Stimulated activated CD4-positive, alpha-beta T cell treated with anti-CD3 and anti-CD28 coated beads, Interleukin-1b, Interleukin-23, amount 100 ng/mL, for 24 hours (primary cell): ENCODE measurements around the gene RBM19.

Source experiments
- DNase-seq, 4 experiments: peaks; one replicate each; pipeline ENCODE4 v3.0.0-alpha.2; 2020; ENCODE audit warnings: low read depth in 4 of 4, low spot score in 1 of 4

The RBM19 gene

DNA sequence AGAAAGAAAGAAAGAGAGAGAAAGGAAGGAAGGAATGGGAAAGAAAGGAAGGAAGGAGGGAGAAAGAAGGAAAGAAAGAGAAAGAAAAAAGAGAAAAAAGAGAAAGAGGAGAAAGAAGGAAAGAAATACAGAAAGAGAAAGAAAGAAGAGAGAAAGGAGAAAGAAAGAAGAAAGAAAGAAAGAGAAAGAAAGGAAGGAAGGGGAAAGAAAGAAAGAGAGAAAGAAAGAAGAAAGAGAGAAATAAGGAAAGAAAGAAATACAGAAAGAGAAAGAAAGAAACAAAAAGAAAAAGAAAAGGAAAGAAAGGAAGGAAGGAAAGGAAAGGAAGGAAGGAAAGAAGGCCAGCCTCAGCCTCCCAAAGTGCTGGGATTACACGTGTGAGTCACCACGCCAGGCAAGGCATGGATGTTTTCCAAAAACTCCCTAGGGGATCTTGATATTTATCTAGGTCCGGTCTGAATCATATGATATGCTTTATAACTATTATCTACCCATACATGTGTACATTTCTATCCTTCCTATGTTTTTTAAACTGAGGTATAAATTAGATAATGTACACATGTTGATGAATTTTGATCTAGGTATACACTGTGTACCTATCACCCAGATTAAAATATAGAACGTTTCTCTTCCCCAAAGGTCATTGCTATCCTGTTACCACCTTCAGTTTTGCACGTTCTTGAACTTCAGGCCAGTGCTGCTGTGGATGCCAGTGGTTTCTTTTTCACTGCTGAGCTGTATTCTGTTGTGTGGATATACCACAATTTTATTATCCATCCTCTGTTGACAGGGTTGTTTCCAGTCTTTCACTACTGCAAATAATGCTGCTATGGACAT, 177.9 kb downstream of the RBM19 start:
- no peak for DNase-seq

DNA sequence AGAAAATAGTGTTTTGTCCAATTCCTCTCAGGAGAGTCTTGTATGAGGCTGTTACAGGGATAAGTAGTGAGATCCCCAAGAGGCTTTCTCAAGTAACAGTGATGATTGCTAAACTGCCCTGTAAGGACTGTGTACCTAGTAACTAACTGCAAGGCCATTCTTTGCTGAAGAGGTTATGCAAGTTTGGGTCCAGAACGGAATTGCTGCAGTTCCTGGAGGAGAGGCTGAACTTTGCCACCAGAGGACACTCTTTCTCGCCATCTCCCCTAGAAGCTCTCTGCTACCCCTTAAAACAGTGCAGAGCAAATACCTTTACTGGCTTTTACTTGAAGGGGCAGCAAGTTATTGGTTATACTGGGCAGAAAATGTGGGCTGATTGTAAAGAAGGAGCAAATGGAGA, 180.0 kb downstream of the RBM19 start:
- no peak for DNase-seq

DNA sequence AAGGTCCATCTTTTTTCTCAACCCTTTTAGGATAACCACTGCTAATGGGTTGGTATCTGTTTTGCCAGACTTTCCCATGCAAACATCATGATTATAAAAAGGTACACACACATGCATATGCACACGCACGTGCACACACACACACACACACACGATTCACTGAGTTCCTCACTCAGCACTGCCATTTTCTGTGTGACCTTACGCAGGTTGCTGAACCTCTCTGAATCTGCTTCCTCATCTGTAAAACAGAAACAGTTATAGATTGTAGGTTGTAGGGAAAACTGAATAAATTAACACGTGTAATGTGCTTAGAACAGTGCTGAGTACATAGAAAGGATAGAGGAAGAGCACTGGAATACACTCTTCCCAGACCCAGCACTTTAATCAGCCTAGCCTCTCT, 182.3 kb downstream of the RBM19 start:
- no peak for DNase-seq

DNA sequence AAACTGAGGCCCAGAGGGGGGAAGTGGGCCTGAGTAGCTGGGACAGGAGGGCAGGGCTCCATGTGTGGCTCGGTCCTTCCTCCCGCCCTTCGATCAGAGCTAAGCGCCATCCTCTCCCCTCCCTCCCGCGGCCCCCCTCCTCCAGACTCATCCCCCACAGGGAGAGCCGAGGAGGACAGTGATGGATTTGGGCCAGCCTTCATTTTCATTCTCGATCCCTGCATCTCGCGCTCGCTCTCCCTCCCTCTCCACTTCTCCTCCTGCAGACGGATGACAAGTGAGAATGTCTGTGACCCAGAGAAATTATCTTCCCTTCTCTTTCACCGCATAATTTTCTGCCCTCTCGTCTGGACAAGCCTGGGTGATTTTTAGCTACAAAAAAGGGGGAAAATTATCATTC, 183.3 kb downstream of the RBM19 start:
- DNase-seq, result no peak

DNA sequence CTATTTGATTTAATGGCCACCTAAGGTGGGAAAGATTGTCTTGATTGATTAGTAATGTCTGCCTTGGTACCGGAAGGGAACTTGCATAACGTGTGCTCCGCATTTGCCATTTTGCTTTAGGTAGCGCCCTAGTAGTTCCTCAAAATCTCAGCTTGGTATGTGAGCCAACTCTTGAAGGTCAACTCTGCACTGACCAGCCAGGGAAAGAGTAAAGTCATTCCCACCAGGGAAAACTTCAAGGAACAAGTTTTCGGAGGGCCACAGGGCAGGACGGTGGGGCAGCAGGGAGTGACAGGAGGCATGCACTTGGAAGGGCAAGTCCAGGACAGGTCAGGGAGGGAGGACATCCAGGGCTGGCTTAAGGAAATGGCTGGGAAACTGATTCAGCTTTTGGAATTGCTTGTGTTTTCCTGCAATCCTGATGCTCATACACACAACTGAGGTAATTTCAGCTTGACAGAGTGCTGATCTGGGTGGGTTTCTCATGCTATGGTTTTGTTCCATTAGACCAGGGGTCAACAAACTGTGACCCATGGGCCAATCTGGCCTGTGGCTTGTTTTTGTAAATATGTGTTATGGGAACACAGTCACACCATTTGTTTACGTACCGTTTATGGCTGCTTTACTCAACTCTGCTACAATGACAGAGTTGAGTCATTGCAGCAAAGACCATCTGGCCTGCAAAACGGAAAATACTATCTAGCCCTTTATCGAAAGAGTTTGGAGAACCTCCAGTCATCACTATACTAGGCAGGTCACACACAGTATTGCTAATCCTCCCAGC, 184.5 kb downstream of the RBM19 start:
- DNase-seq, result no peak

DNA sequence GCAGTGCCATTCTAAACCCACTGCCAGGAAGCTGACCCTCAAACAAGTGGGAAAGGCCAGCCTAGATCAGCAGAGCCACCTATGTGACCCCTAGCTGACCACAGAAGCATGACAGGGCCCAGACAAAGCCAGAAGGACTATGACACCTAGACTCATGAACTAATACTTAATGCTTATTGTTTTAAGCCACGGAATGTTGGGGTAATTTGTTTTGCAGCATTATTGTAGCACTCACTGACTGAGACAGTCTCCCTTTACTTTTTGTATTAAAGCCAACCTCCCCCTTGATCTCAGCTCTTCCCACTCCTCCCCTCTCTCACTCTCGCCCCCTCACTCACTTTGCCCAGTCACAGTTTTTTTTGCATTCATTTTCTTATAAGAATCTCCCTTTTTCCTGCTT, 186.4 kb downstream of the RBM19 start:
- no peak for DNase-seq

DNA sequence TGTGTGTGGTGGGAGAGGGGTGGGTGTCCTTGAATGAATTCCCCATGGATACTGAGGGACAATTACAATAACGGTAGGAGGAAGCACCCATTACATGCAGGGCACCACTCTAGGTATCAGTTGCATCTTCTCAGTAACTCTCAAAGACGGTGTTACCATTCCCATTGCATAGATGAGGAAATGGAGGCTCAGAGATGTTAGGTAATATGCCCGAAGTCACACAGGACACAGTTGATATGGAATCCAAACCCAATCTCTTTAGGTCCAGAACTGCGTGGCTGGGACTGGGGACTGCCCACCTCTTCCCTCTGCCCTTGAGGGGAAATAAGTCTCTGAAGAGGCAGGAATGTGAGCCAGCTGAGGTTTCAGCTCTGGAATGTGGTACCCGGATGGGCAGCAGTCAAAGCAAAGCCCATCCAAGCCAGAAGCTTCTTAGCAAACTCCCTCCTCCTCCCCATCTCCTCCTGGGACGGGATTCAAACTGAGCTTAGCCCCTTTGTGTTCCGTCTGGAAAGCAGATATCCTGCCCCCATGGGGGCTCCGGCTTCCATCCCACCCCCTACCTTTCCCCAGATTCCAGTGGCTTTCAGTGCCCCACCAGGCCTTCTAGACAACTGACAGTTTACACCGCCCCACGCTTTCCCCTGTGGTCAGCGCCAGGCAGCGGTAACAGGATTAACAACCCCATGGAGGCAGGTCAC, 187.5 kb downstream of the RBM19 start:
- DNase-seq, result no peak

DNA sequence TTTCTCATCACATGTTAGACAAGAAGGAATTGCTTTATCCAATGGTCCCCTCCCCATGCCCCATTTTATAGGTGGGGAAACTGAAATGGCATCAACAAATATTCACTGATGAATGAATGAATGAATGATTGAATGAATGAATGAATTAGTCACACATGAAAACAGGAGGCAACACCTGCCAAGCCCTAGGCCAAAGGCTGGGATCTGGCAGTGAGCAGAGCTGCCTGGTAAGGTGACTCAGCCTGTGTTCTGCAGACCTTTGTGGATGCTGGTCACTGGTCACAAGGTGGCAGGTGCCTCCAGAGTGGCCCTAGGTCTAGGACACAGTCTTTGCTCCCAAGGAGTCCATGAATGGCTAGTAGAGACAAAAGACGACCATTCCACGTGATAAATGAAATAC, 188.4 kb downstream of the RBM19 start:
- no peak for DNase-seq

DNA sequence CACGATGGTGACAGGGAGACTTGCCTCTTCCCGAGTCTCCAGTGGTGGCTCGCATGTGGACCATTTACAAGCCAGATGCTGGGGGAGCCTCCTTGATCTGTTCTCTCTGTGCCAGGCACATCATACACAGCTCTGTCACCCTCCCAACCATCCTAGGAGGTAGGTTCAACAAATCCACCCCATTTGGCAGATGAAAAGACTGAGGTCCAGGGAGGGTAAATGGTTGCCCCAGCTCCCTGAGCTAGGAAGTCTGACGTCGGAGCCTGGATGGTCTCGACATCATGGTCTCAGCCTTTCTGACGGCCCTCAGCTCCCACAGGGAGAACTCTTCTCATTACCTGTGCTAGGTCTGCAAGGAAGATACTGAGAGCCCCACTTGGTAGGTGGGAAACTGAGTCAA, 189.6 kb downstream of the RBM19 start:
- no peak for DNase-seq

DNA sequence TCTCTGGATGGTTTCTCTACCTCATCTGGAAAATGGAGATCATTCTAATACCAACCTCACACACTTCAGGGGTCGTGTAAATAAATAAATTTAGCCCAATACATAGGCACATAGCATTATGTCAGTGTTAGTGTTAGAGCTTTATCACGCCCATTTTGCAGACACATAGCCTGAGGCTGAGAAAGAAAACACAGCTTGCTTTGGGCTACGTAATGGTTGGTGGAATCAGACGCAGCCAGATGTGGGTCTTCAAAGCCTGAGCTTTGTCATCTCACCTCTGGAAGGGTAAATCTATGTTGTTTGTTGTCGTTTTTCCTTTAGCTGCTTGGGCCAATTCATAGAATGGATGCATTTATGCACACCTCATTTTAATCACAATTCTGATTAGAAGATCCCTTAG, 191.6 kb downstream of the RBM19 start:
- DNase-seq, result no peak

DNA sequence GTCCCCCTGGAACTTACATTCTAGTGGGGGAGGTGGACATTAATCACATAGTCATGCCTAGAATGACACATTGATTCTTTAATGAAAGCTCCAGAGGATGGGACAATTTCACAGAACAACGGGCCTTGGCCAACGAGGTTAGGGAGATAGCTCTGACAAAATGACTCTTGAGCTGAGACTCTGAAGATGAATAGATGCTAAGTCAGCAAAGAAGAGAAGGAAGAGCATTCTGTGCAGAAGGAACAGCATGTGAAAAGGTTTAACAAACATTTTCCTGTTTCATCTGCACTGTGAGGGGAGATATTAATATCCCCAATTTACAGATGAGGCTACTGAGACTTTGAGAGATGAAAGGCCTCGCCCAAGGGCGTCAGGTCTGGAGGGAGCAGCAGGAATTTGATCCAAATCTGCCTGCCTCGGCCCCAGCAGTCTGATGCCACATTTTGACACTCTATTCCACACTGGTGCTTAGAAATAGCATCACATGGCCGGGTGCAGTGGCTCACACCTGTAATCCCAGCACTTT, 193.6 kb downstream of the RBM19 start:
- DNase-seq, result no peak

DNA sequence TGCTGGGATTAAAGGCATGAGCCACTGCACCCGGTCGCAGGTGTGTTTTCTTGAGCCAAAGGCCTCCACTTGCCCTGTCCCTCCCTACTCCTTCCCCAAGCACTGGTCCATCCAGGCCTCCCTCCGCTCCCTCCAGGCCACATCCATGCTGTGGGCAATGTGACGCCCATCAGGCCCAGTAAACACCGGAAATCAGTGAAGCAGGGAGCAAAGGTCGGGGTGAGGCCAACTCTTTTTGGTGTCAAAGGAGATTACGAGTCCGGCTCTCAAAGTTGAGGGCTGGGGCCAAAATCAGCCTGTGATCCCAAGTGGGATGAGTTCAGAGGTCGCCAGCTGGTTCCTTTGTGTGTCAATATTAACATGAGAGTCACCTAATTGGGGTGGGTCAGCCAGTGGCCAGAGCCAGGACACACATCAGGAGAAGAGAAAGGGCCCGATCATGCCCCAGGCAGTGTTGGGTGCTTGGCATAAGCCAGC, 195.7 kb downstream of the RBM19 start:
- DNase-seq, result no peak

DNA sequence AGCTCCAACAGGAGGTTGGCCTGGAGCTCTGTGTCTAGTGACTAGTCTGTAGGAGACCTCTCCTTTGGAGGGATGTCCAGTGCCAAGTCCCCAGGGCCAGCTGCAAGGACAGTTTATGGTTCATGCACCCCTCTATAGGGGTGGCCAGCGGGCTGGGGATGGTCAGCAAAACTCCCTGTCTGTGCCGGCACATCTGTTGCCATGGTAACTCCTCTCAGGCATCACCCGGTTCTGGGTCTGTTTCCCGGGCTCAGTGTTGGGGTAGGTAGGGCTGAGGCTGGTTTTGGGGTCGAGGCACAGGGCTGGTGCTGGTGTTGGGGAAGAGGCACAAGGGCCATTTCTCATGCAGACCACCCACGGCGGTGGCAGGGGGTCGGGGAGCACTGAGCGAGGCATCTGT, 196.8 kb downstream of the RBM19 start:
- no peak for DNase-seq

DNA sequence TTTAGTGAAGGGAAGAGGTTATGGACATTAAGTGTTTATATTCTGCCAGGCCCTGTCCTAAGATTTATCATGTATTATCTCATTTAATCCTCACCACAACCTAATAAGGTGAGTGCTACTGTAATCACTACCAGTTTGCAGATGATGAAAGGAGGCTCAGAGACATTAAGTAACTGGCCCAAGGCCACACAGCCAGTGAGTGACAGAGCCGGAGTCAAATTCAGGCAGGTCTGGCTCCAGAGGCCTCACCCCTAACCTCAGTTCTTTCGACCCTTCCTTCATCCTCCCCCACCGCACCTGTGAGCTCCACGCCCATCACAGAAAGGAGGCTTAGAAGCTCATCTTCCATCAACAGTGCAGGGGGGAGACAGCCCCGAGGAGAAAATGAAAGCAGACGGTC, 197.3 kb downstream of the RBM19 start:
- no peak for DNase-seq

DNA sequence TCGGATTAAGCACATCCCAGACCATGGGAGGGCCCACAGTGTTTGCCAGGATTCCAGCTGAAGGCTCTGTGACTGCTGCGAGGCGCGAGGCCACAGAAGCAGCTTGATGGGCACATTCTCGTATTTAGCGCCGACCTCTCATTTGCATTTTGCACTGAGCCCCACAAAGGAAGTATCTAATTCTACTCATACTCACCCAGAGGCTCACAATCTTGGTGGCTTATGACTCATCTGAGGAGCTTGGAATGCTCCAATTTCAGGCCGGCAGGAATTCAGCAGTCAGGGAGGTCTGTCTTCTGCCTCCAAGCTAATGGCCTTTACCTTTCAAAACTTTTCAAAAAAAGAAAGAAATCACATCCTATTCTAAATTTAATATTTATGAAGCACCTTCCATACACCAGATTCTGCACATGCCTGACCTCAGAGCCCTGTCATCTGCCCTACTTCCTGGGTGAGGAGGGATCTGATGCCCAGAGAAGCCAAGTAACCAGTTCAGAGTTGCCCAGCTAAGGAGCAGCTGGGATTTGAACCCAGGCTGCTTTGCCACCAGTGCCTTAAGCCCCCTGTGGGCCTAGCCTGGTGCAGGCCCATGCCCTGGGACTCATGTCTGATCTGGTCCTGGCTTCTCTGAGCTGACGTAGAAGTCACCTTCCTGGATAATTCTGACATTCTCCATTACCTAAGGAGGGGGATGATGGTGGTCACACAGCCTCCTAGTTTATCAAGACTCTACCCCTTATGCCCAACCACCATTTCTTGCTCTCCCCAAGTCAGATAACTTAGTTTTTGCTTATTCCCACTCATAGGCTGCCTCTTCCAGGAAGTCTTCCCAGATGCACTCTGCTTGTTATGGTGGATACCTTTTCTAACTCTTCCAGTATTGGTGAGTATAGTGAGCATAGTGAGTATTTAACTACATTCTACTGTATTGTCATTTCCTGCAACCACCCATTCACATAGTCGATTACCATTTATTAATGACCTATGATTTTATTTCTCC, 198.9 kb downstream of the RBM19 start:
- no peak for DNase-seq
